Stimulated activated CD4-positive, alpha-beta T cell treated with anti-CD3 and anti-CD28 coated beads, Interleukin-1b, Interleukin-23, amount 100 ng/mL, for 1 hour (primary cell): ENCODE results near the gene GAMT.

Source experiments
- DNase-seq, 2 donors: peaks; one replicate each; pipeline ENCODE4 v3.0.0-alpha.2; 2020; ENCODE audit warnings: low read depth in 2 of 2

GAMT gene

GRCh38 chr19:1385816-1386215, 15.5 kb downstream of the GAMT start:
- DNase-seq = no peak

- DNase-seq = no peak
Measured at GRCh38 chr19:1384478-1385110, 16.7 kb downstream of the GAMT start.

- DNase-seq = no peak
Measured at GRCh38 chr19:1384085-1384462, 17.3 kb downstream of the GAMT start.

GRCh38 chr19:1383312-1384084, 17.8 kb downstream of the GAMT start, which contains the start of gene NDUFS7:
Gene NDUFS7 (plus strand): TSS chr19:1383907. CDS start chr19:1383927, 20 bp downstream.
- peak; percentile 85 to 94 for DNase-seq

- DNase-seq = no peak
Measured at GRCh38 chr19:1383017-1383311, 18.4 kb downstream of the GAMT start.

GRCh38 chr19:1382250-1382649, 19.1 kb downstream of the GAMT start:
- no peak for DNase-seq

- no peak for DNase-seq
Measured at GRCh38 chr19:1379961-1380489, 21.3 kb downstream of the GAMT start.

- DNase-seq = no peak
Measured at GRCh38 chr19:1379126-1379905, 22.0 kb downstream of the GAMT start.

- no peak for DNase-seq
Measured at GRCh38 chr19:1377965-1378785, 23.2 kb downstream of the GAMT start.

GRCh38 chr19:1377176-1377964, 24.0 kb downstream of the GAMT start:
- DNase-seq = no peak

- DNase-seq = no peak
Measured at GRCh38 chr19:1376415-1376805, 24.9 kb downstream of the GAMT start.

- no peak for DNase-seq
Measured at GRCh38 chr19:1374250-1374577, 27.1 kb downstream of the GAMT start.

- DNase-seq = no peak
Measured at GRCh38 chr19:1373534-1374249, 27.6 kb downstream of the GAMT start.

- no peak for DNase-seq
Measured at GRCh38 chr19:1373042-1373533, 28.3 kb downstream of the GAMT start.

- no peak for DNase-seq
Measured at GRCh38 chr19:1370579-1371361, 30.6 kb downstream of the GAMT start.

- DNase-seq = no peak
Measured at GRCh38 chr19:1369214-1369805, 32.0 kb downstream of the GAMT start.

GRCh38 chr19:1366899-1367870, 34.2 kb downstream of the GAMT start:
- DNase-seq = no peak

GRCh38 chr19:1366296-1366695, 35.0 kb downstream of the GAMT start:
- no peak for DNase-seq
